GM18507 (cell line): ENCODE results near the gene ODF4.
"Not testable (repeated sequence)": the region's sequence is repeated elsewhere in the genome, so short reads cannot be mapped to it uniquely, and the experiment has no call there.

Experiments used
- DNase-seq: peaks from one replicate; pipeline ENCODE4 v3.0.0; 2011; ENCODE audit warnings: low read depth; ENCODE audit not compliant: insufficient read length; ENCODE audit errors: extremely low spot score
- FAIRE-seq: peaks from 2 replicates; lab custom pipeline; 2011; peaks lifted over from hg19 to GRCh38; lab: Jason Lieb, UNC

Gene ODF4

GRCh38 chr17:8362651-8363332 is 23.2 kb downstream of the ODF4 start:
- DNase-seq, result no peak
- FAIRE-seq, result no peak

- FAIRE-seq (no peak), DNase-seq (no peak)
These were observed 25.5 kb downstream of the ODF4 start for GRCh38 chr17:8365143-8365542.

GRCh38 chr17:8366231-8366630 is 26.6 kb downstream of the ODF4 start:
- DNase-seq (no peak), FAIRE-seq (no peak)

- FAIRE-seq (no peak), DNase-seq (no peak)
These were observed 28.6 kb downstream of the ODF4 start for GRCh38 chr17:8368193-8368592.

DNA sequence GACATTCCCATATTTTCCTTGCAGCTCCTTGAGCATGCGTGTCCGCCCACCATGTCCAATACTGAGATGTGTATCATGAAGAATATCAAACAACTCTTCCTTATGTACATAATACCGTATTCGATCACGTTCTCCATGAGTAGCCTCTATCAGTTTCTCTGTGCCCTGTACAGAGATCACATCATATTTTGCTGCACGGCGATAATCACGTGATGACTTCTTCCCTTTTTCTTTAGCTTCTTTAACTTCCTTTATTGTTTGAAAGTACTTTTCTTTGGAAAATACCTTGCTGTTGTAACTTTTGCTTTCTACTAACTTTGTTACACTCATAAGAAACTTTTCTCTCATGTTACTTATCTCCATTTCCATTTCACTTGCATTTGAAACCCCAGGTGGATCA is 30.3 kb downstream of the ODF4 start:
- FAIRE-seq (no peak), DNase-seq (no peak)

- no peak for FAIRE-seq
- no peak for DNase-seq
These were observed 32.1 kb downstream of the ODF4 start for GRCh38 chr17:8371786-8372185.

- FAIRE-seq (no peak), DNase-seq (no peak)
These were observed 32.8 kb downstream of the ODF4 start for GRCh38 chr17:8372422-8372821.

DNA sequence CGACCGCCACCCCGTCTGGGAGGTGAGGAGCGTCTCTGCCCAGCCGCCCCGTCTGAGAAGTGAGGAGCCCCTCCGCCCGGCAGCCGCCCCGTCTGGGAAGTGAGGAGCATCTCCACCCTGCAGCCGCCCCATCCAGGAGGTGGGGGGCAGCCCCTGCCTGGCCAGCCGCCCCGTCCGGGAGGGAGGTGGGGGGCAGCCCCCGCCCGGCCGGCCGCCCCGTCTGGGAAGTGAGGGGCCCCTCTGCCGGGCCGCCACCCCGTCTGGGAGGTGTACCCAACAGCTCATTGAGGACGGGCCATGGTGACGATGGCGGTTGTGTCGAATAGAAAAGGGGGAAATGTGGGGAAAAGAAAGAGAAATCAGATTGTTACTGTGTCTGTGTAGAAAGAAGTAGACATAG is 34.2 kb downstream of the ODF4 start:
- FAIRE-seq, result not testable (repeated sequence)

GRCh38 chr17:8375738-8376259 is 36.2 kb downstream of the ODF4 start:
- DNase-seq (no peak), FAIRE-seq (no peak)

More for the DNA sequence above, 34.2 kb downstream of the ODF4 start:
- DNase-seq, result not testable (repeated sequence)

- DNase-seq, result peak; percentile 92
- peak; percentile 83 for FAIRE-seq
These were observed 36.8 kb downstream of the ODF4 start, which contains the start of gene KRABD2 for GRCh38 chr17:8376271-8377067. TSS of gene KRABD2 (minus strand) at chr17:8376704.

GRCh38 chr17:8377422-8377821 is 37.8 kb downstream of the ODF4 start:
- DNase-seq (no peak), FAIRE-seq (no peak)

GRCh38 chr17:8378117-8378516 is 38.5 kb downstream of the ODF4 start:
- not testable (repeated sequence) for FAIRE-seq

GRCh38 chr17:8380049-8380448 is 40.4 kb downstream of the ODF4 start:
- FAIRE-seq, result no peak
- no peak for DNase-seq

More at GRCh38 chr17:8378117-8378516, 38.5 kb downstream of the ODF4 start:
- DNase-seq, result not testable (repeated sequence)

DNA sequence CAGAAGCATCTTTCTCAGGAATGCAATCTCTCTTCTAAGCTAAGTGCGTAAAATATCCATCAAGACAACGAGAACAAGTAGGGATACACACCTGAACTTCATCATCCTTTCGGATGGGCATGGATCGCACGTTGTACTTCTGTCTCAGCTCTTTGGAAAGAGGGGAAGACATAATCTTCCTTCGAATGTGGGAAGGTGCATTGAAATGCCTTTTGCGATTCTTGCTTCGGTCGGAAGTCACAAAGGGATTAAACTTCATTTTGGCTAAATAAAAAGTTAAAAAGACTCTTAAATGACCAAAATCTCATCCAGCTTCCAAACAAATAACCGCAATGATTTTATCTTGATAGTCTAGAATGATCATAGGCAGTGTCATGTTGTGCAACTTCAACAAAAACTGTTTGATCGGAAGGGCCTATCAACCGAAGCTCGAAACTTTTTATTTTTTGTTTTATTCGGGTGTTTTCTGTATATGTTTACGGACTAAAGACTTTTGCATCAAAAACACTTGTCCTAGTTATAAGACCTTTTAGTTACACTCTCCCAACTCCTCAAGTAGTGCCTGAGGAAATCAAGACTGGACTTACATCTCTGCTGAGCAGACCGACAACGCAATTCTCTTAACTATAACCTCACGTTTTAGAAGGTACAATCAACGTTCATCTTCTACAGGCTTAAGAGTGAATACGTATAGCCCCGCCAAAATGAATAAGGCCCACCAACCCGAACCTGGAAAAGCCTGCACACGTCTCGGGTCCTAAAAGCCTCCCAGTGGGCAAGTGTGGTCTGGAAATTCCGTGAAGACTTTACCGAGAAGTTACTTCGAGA is 42.6 kb downstream of the ODF4 start:
- no peak for DNase-seq
- peak; percentile 5 for FAIRE-seq

GRCh38 chr17:8382880-8383142 is 43.2 kb downstream of the ODF4 start:
- no peak for FAIRE-seq
- no peak for DNase-seq

GRCh38 chr17:8383143-8383822 is 43.6 kb downstream of the ODF4 start, which contains the start of gene RPL26:
TSS of gene RPL26 (minus strand) at chr17:8383193. CDS start at chr17:8382310, 883 bp downstream.
- peak; percentile 93 for DNase-seq
- FAIRE-seq, result peak; percentile 97

DNA sequence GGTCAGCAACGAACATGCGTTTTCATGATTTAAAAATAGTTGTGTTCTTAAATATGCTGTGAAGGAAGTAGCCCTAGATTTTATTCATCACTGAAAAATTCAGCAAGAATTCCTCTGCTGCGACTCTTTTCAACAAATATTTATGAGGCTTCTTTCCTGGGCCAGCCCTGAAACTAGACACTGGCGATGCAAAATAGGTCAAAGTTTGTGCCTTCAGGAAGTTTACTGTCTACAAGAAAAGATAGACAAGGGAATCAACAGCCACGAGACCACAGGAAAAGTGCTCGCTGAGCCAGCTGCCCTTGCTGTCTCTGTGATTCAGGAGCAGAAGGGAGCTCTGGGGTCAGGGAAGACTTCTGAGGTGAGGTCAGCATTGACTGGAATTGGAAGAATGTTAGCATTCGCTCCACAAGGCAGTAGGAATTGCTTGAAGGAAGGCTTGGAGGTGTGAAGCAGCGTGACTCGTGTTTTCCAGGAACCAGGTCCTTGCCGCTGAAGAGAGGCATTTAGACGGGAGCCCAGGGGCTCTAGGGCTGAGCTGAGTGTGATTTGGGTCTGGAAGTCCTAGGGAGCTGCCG is 45.2 kb downstream of the ODF4 start:
- DNase-seq (no peak), FAIRE-seq (no peak)

DNA sequence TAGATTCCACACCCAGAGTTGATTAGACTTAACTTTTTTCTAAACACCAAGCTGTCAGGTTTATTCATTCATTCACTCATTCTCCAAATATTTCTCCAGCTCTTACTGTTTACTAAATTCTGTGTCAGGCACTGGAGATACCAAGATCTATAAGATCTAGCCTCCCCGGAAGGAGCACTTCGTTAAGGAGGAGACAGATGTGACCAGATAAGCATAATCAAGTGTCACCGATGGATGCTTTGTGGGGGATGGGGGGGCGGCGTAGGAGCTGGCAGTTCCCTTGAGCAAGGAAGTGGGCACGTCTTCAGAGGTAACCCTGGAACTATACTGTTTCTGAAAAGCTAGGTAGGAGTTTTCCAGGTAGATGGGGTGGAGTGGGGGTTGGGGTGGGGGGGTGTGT is 47.2 kb downstream of the ODF4 start:
- no peak for FAIRE-seq
- no peak for DNase-seq
